HG03571 (cell line): ENCODE results near the gene POU2AF1.
"Not testable (repeated sequence)": the region's sequence is repeated elsewhere in the genome, so short reads cannot be mapped to it uniquely, and the experiment has no call there.

Experiments
- ATAC-seq: cut with Tn5 transposase; IDR thresholded peaks from one replicate; pipeline ENCODE4 v1.9.1; 2021; ENCODE audit not compliant: unreplicated experiment

Gene POU2AF1

GRCh38 chr11:111320728-111321568 is 58.1 kb downstream of the POU2AF1 start:
- ATAC-seq: no peak

- not testable (repeated sequence) for ATAC-seq
Observed at GRCh38 chr11:111320199-111320598, 58.9 kb downstream of the POU2AF1 start.

GRCh38 chr11:111319296-111319695 is 59.8 kb downstream of the POU2AF1 start:
- no peak for ATAC-seq

- no peak for ATAC-seq
Observed at GRCh38 chr11:111312076-111312475, 67.0 kb downstream of the POU2AF1 start.

- no peak for ATAC-seq
Observed at GRCh38 chr11:111310723-111311122, 68.4 kb downstream of the POU2AF1 start.

- no peak for ATAC-seq
Observed at GRCh38 chr11:111310088-111310487, 69.0 kb downstream of the POU2AF1 start.

- no peak for ATAC-seq
Observed at GRCh38 chr11:111309215-111309915, 69.7 kb downstream of the POU2AF1 start.

- no peak for ATAC-seq
Observed at GRCh38 chr11:111308140-111308539, 70.9 kb downstream of the POU2AF1 start.

GRCh38 chr11:111307472-111308108 is 71.5 kb downstream of the POU2AF1 start:
- ATAC-seq: no peak

- no peak for ATAC-seq
Observed at GRCh38 chr11:111306321-111306720, 72.8 kb downstream of the POU2AF1 start.

- no peak for ATAC-seq
Observed at GRCh38 chr11:111305876-111306275, 73.2 kb downstream of the POU2AF1 start.

- ATAC-seq: no peak
Observed at GRCh38 chr11:111305162-111305802, 73.8 kb downstream of the POU2AF1 start.

- ATAC-seq: no peak
Observed at GRCh38 chr11:111303461-111303860, 75.6 kb downstream of the POU2AF1 start.

GRCh38 chr11:111302298-111302697 is 76.8 kb downstream of the POU2AF1 start:
- no peak for ATAC-seq
